Measurements from ENCODE around the gene AEN. TPM values are rescaled to one million over a fixed set of nuclear protein-coding genes. Genes with fewer than 3 reads are reported as not detected.
"Not testable (repeated sequence)": the region's sequence is repeated elsewhere in the genome, so short reads cannot be mapped to it uniquely, and the experiment has no call there.

Gene AEN
- total RNA-seq, 2 experiments from 2014 or later, result 55.5 to 55.7 TPM

DNA sequence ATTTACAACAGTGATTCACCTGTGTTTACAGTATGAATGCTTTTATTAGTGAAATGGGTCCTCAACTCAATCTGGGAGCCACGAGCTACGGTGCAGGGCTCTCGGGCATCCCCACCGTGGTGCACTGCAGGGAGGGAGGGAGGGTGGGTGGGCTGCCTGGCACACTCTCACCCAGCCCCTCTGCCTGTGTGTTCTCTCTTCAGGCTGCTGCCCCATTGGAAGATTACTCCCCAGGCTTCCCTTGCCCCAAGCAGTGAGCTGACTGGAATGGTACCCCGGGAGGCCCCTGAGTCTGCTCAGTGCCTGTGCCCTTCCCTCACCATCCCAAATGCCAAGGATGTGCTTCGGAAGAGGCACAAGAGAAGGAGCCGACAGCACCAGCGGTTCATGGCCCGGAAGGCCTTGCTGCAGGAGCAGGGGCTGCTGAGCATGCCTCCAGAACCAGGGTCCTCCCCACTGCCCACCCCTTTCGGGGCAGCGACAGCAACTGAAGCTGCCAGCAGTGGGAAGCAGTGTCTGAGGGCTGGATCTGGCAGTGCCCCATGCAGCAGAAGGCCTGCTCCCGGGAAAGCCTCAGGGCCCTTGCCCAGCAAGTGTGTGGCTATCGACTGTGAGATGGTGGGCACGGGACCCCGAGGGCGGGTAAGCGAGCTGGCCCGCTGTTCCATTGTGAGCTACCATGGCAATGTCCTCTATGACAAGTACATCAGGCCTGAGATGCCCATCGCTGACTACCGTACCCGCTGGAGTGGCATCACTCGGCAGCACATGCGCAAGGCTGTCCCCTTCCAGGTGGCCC is 5.0 kb downstream of the AEN start:
- CTCF ChIA-PET, result interaction anchor here (1.2 to 3.5 kb wide), 2 partner anchors 9 to 38 kb away, joined by 4 to 30 read pairs; no protein-coding TSS in a partner anchor
- H3K4me1 Mint-ChIP-seq (ENCODE audit: low read depth), result peaks cover 84% of the 10 kb centered on the region
- H3K27ac Mint-ChIP-seq, result peak overlapping the region; percentile 97
- DNase-seq, result no peak
- no peaks in the 10 kb centered on the region for H3K27me3 Mint-ChIP-seq
- H3K9me3 Mint-ChIP-seq, result no peaks in the 10 kb centered on the region
- POLR2A ChIA-PET, result interaction anchor here (0.6 to 1.8 kb wide), 2 partner anchors 10 to 12 kb away, joined by 3 to 8 read pairs; no protein-coding TSS in a partner anchor
- H3K4me3 Mint-ChIP-seq, result peak overlapping the region; percentile 34
- peaks cover 76% of the 10 kb centered on the region for H3K36me3 Mint-ChIP-seq
- intact Hi-C loops (cut with micrococcal nuclease), result loop anchor here (2.0 to 10.0 kb wide), 4 partner anchors 75 to 709 kb away; partner anchors contain the start of gene POLG

DNA sequence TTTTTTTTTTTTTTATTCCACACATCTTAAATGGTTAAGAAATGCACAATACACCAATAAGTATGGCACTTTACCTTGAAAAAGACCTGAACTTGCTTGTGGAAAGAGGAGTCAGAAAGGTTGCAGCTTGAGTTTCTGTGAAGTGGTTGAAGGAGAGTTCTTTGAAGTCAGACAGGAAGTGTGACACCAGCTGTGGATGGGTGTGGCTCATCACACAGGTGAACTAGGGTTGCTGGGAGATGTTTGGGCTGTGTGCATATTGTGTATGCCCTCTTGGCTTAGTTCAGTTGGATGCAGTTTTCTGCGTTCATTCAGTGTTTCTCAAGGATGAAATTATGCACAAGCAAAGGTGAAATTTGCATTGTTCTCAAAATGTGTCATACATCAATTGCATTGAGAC is 6.3 kb downstream of the AEN start:
- peaks cover 94% of the 10 kb centered on the region for H3K4me1 Mint-ChIP-seq (ENCODE audit: low read depth)
- H3K36me3 Mint-ChIP-seq, result peaks cover 78% of the 10 kb centered on the region
- peak; percentile 80 for DNase-seq
- ChIA-PET POLR2A (interaction anchor here (1.3 to 1.8 kb wide), 2 partner anchors 8 to 11 kb away, joined by 4 to 8 read pairs; partner anchors contain the start of gene ISG20), CTCF (interaction anchor here (0.8 to 1.3 kb wide), 4 partner anchors 9 to 278 kb away, joined by 3 to 5 read pairs (median 3); no protein-coding TSS in a partner anchor)
- intact Hi-C loops (cut with micrococcal nuclease), result loop anchor here (10.0 kb wide), 2 partner anchors 537 to 707 kb away; partner anchors contain the start of gene POLG
- no peaks in the 10 kb centered on the region for H3K27me3 Mint-ChIP-seq
- H3K27ac Mint-ChIP-seq, result peak overlapping the region; percentile 97
- peak overlapping the region; percentile 32 for H3K4me3 Mint-ChIP-seq
- no peaks in the 10 kb centered on the region for H3K9me3 Mint-ChIP-seq

DNA sequence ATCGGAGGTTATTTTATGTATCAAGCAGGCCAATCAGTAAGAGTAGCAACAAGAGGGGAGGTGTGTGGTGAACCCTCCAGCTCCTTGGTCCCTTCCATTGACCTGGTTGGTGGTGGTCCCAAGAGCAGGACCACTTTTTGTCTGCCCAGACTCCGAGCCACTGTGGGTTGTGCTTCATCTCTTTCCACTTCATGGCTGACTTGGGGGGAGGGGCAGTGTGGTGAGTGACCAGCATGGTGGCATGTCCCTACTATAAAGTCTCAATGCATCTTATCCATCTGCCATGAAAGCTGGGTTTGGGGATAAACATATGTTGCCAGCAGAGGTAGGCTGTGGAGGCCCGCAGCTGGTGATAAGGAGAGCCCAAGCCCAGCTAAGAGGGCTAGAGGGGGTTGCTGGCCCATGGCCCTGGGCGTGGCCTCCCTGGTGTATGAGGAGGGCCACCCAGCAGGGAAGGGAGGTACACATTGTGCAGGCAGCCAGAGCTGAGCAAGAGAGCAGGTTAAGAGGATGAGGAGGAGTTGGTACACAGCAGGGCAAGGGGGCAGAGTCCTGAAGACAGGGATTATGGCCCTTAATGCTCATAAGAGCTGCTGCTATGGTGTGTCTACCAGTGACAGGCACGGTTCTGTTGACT is 7.0 kb downstream of the AEN start:
- Mint-ChIP-seq H3K36me3 (peaks cover 78% of the 10 kb centered on the region), H3K27ac (peak overlapping the region; percentile 97), H3K27me3 (no peaks in the 10 kb centered on the region), H3K4me3 (no peak overlapping the region), H3K9me3 (no peaks in the 10 kb centered on the region), H3K4me1 (ENCODE audit: low read depth) (peaks cover 93% of the 10 kb centered on the region)
- ChIA-PET CTCF (interaction anchor here (0.6 to 1.3 kb wide), 5 partner anchors 8 to 506 kb away, joined by 3 to 5 read pairs (median 3); no protein-coding TSS in a partner anchor), POLR2A (interaction anchor here (1.3 kb wide), 1 partner anchor 11 kb away, joined by 4 read pairs; the partner anchor contains the start of gene ISG20)
- no peak for DNase-seq
- intact Hi-C loops (cut with micrococcal nuclease), result loop anchor here (10.0 kb wide), 2 partner anchors 537 to 707 kb away; partner anchors contain the start of gene POLG

DNA sequence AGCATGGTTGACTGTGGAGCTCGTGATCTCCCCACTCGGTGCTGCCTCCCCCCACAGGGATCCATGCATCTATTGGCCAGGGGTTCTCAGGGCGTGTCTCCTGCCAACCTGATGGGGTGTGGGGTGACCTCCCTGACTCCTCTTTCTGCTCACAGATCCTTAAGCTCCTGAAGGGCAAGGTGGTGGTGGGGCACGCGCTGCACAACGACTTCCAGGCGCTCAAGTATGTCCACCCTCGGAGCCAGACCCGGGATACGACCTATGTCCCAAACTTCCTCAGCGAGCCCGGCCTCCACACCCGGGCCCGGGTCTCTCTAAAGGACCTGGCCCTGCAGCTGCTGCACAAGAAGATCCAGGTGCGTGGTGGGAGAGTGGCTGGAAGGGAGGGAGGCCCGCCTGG is 7.9 kb downstream of the AEN start:
- DNase-seq, result no peak
- ChIA-PET CTCF (no interaction called here), POLR2A (interaction anchor here (0.5 kb wide), 1 partner anchor 1446 kb away, joined by 4 read pairs; no protein-coding TSS in a partner anchor)
- Mint-ChIP-seq H3K4me1 (ENCODE audit: low read depth) (peaks cover 91% of the 10 kb centered on the region), H3K27ac (peak overlapping the region; percentile 87), H3K27me3 (no peaks in the 10 kb centered on the region), H3K4me3 (no peak overlapping the region), H3K36me3 (peaks cover 81% of the 10 kb centered on the region), H3K9me3 (no peaks in the 10 kb centered on the region)
- intact Hi-C loops (cut with micrococcal nuclease), result loop anchor here (10.0 kb wide), 2 partner anchors 536 to 706 kb away; partner anchors contain the start of gene POLG

DNA sequence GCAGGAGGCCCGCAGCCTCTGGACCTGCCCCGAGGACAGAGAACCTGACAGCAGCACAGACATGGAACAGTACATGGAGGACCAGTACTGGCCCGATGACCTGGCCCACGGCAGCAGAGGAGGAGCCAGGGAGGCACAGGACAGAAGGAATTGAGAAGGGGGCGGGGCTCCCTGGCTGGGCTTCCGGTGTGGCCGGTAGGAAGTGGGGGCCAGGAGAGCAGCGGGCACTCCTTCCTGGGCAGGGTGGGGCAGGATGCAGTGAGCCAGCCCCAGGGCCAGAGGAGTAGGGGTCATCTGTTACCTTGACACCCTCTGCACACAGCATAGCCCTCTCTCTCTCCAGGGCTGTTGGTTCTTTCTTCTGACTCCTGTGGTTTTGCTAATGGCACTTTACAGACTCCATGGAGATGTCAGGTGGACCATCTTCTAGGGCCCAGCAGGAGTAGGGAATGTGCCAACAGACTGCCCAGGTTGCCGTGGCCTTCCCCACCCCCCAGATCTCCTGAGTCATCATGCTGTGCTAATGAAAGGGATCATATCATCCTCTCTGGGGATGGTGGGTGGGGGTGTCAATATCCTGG is 9.1 kb downstream of the AEN start:
- no peaks in the 10 kb centered on the region for H3K9me3 Mint-ChIP-seq
- H3K4me3 Mint-ChIP-seq, result no peak overlapping the region
- peak overlapping the region; percentile 87 for H3K27ac Mint-ChIP-seq
- no peaks in the 10 kb centered on the region for H3K27me3 Mint-ChIP-seq
- peaks cover 80% of the 10 kb centered on the region for H3K36me3 Mint-ChIP-seq
- ChIA-PET POLR2A (interaction anchor here (1.3 kb wide), 1 partner anchor 15 kb away, joined by 3 read pairs; no protein-coding TSS in a partner anchor), CTCF (interaction anchor here (1.3 to 1.5 kb wide), 2 partner anchors 73 to 274 kb away, joined by 3 to 4 read pairs; no protein-coding TSS in a partner anchor)
- intact Hi-C loops (cut with micrococcal nuclease), result no loop called here
- peaks cover 90% of the 10 kb centered on the region for H3K4me1 Mint-ChIP-seq (ENCODE audit: low read depth)
- peak; percentile 48 for DNase-seq

DNA sequence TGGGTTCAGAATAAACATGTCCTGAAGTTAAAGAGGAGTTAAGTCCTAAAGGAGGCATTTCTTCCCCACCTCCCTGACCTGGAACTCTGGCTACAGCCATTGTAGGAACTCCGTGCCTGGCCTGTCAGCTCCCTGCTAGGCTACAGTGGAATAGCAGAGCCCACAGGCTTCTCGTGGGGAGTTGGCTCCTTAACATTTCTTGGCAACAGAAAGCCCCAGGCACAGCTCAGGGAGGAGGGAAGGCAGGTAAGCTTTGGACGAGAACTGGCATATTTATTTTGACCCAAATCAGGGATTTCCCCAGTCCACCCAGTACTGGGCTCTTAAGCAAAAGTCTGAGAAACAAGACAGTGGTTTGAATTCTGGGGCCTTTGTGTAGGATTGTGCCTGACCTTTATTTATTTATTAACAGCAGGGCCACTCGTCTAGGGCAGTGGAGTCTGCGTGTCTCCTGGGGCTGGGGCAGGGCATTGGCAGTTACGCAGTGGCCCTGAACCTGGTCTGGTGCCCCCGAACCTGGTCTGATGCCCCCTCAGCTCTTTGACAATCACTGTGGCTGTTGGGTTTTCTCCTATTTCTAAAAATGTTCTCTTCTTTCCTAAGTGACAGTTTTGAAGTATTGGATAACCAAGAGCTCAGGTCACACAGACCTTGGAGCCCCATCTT is 9.8 kb downstream of the AEN start:
- intact Hi-C loops (cut with micrococcal nuclease), result no loop called here
- Mint-ChIP-seq H3K4me1 (ENCODE audit: low read depth) (peaks cover 92% of the 10 kb centered on the region), H3K27ac (peak overlapping the region; percentile 87), H3K4me3 (no peak overlapping the region), H3K36me3 (peaks cover 77% of the 10 kb centered on the region), H3K9me3 (no peaks in the 10 kb centered on the region), H3K27me3 (no peaks in the 10 kb centered on the region)
- DNase-seq, result no peak
- POLR2A ChIA-PET, result interaction anchor here (1.3 kb wide), 1 partner anchor 15 kb away, joined by 3 read pairs; no protein-coding TSS in a partner anchor
- CTCF ChIA-PET, result interaction anchor here (1.3 to 1.5 kb wide), 2 partner anchors 73 to 274 kb away, joined by 3 to 4 read pairs; no protein-coding TSS in a partner anchor

DNA sequence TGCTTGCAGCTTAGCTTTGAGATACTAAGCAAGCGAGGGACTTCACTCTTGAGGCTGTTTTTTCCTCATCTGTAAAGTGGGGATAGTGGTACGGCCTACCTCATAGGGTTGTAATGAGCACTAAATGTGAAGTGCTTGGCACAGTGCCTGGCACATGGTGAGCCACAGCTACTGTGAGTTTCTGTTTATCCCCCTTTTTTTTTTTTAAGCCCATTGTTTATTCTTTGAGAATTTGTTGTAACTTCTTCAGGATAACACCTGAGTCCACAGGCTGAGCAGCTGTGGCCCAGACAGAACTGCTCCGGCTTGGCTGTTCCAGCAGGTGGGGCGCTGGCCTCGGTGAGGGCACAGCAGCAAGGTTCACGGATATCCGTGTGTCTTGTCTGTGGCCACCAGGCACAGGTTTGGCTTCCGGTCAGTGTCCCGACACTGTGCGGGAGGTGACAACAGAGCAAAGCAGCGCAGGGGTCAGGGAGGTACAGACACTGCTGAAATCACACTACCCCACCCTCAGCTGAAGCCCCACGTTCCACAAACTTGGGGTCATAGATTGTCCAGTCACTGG is 10.4 kb downstream of the AEN start:
- CTCF ChIA-PET, result interaction anchor here (1.3 to 2.7 kb wide), 3 partner anchors 8 to 273 kb away, joined by 3 to 16 read pairs (median 4); no protein-coding TSS in a partner anchor

DNA sequence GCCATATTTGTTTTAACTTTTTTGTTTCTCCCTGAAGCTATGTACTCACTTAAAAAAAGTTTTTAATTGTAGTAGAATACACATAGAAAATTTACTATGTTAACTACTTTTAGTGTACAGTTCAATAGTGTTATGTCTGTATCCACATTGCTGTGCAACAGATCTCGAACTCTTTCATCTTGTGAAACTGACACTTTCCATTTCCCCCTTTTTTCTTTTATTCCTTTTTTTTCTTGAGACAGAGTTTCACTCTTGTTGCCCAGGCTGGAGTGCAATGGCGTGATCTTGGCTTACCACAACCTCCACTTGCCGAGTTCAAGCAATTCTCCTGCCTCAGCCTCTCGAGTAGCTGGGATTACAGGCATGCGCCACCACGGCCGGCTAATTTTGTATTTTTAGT is 11.7 kb downstream of the AEN start:
- intact Hi-C loops (cut with micrococcal nuclease); H3K4me3 Mint-ChIP-seq; H3K27me3 Mint-ChIP-seq; DNase-seq; H3K9me3 Mint-ChIP-seq: not testable (repeated sequence)
- peaks cover 92% of the 10 kb centered on the region for H3K4me1 Mint-ChIP-seq (ENCODE audit: low read depth)
- H3K36me3 Mint-ChIP-seq, result peaks cover 69% of the 10 kb centered on the region
- H3K27ac Mint-ChIP-seq, result peak overlapping the region; percentile 66
- ChIA-PET CTCF (interaction anchor here (0.6 to 2.7 kb wide), 3 partner anchors 9 to 31 kb away, joined by 3 to 16 read pairs (median 4); no protein-coding TSS in a partner anchor), POLR2A (interaction anchor here (1.0 to 1.3 kb wide), 2 partner anchors 11 to 17 kb away, joined by 4 read pairs; partner anchors contain the start of gene AEN)

More for the DNA sequence above, 10.4 kb downstream of the AEN start:
- H3K9me3 Mint-ChIP-seq, result no peaks in the 10 kb centered on the region
- POLR2A ChIA-PET, result no interaction called here
- H3K27me3 Mint-ChIP-seq, result no peaks in the 10 kb centered on the region
- H3K27ac Mint-ChIP-seq, result peak overlapping the region; percentile 61
- intact Hi-C loops (cut with micrococcal nuclease), result no loop called here
- no peak for DNase-seq
- H3K4me1 Mint-ChIP-seq (ENCODE audit: low read depth), result peaks cover 92% of the 10 kb centered on the region
- H3K36me3 Mint-ChIP-seq, result peaks cover 78% of the 10 kb centered on the region
- H3K4me3 Mint-ChIP-seq, result no peak overlapping the region

DNA sequence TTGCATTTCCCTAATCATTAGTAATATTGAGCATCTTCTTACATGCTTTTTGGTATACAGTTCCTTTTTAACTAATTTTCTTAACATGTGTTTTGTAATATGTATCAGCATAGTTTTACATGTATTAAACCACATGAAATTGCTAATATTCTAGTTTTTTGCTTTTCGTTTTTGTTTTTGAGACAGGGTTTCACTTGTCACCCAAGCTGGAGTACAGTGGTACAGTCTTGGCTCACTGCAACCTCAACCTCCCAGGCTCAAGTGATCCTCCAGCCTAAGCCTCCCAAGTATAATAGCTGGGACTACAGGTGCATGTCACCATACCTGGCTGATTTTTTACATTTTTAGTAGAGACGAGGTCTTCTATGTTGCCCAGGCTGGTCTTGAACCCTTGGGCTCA is 13.3 kb downstream of the AEN start:
- no peaks in the 10 kb centered on the region for H3K9me3 Mint-ChIP-seq
- no peak for DNase-seq
- no peaks in the 10 kb centered on the region for H3K27me3 Mint-ChIP-seq
- ChIA-PET CTCF (interaction anchor here (2.3 to 2.7 kb wide), 2 partner anchors 10 kb away, joined by 16 to 30 read pairs; no protein-coding TSS in a partner anchor), POLR2A (interaction anchor here (1.9 to 3.8 kb wide), 2 partner anchors 10 to 167 kb away, joined by 4 to 22 read pairs; partner anchors contain the start of genes MRPL46 and MRPS11)
- peaks cover 55% of the 10 kb centered on the region for H3K36me3 Mint-ChIP-seq
- peaks cover 88% of the 10 kb centered on the region for H3K4me1 Mint-ChIP-seq (ENCODE audit: low read depth)
- no peak overlapping the region for H3K4me3 Mint-ChIP-seq
- intact Hi-C loops (cut with micrococcal nuclease), result loop anchor here (2.0 kb wide), 1 partner anchor 14 kb away; no protein-coding TSS in a partner anchor
- H3K27ac Mint-ChIP-seq, result peak overlapping the region; percentile 66

DNA sequence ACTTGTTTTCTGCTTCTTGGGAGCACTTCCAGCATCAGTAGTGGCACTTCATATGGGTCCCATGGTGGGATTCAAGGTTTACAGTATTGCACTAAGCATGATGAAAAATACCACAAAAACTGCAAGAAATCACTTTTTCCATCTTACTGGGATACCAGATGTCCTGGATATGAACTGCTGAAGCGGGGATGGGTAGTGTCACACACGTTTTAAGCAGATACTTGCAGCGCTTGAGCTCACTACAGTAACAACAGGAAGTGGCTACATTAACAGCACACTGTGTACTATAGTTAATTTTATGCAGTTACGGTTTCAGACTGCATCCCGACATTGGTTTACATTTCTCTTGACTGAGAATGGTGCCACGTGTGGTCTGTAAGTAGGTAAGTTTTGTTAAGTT is 14.2 kb downstream of the AEN start:
- DNase-seq, result peak; percentile 49
- H3K36me3 Mint-ChIP-seq, result peaks cover 54% of the 10 kb centered on the region

More for the DNA sequence above, 14.2 kb downstream of the AEN start:
- ChIA-PET POLR2A (interaction anchor here (0.7 to 3.8 kb wide), 5 partner anchors 9 to 168 kb away, joined by 3 to 22 read pairs (median 4); partner anchors contain the start of genes MRPL46 and MRPS11), CTCF (interaction anchor here (1.2 to 2.3 kb wide), 2 partner anchors 8 to 11 kb away, joined by 5 to 30 read pairs; no protein-coding TSS in a partner anchor)
- intact Hi-C loops (cut with micrococcal nuclease), result loop anchor here (2.0 kb wide), 1 partner anchor 13 kb away; no protein-coding TSS in a partner anchor
- H3K4me3 Mint-ChIP-seq, result no peak overlapping the region
- H3K27me3 Mint-ChIP-seq, result no peaks in the 10 kb centered on the region
- no peaks in the 10 kb centered on the region for H3K9me3 Mint-ChIP-seq
- peak overlapping the region; percentile 99 for H3K27ac Mint-ChIP-seq
- H3K4me1 Mint-ChIP-seq (ENCODE audit: low read depth), result peaks cover 88% of the 10 kb centered on the region

Data from activated CD4-positive, alpha-beta memory T cell treated with anti-CD3 and anti-CD28 coated beads for 36 hours (primary cell).